ENCODE data around the gene OSBPL1A. TPM values are rescaled to one million over a fixed set of nuclear protein-coding genes. Genes with fewer than 3 reads are reported as not detected.

The OSBPL1A gene
- total and polyA plus RNA-seq, 11 donors: 32.8 to 85.4 (median 71.0) TPM

- Histone ChIP-seq H3K4me1 (peaks cover 0 to 4% (median 0%) of the 10 kb centered on the region in 12 donors), H3K9me3 (no peaks in the 10 kb centered on the region), H3K27me3 (no peaks in the 10 kb centered on the region), H3K4me3 (no peak overlapping the region), H3K27ac (no peak overlapping the region), H3K36me3 (peaks cover 0 to 45% (median 0%) of the 10 kb centered on the region in 9 donors)
- DNase-seq: no peak
- intact Hi-C loops (cut with DNase I): no loop called here
- no peak for ATAC-seq
- TF ChIP-seq POLR2A (IDR thresholded peaks at IDR 0.05) (no peak), CTCF (IDR thresholded peaks at IDR 0.05) (no peak)
- WGBS, 4 donors: 95 to 99% (median 96%) methylated on average over 4 of the region's 4 CpGs
These were observed 276.9 kb downstream of the OSBPL1A start for GRCh38 chr18:24120676-24121075.

GRCh38 chr18:24118750-24119577 lies 278.7 kb downstream of the OSBPL1A start:
- peak in 3 of 4 donors; percentile 59 to 75 (median 71) for ATAC-seq
- Histone ChIP-seq H3K36me3 (peaks cover 0 to 31% (median 0%) of the 10 kb centered on the region in 9 donors), H3K4me3 (no peak overlapping the region), H3K4me1 (peaks cover 0 to 8% (median 0%) of the 10 kb centered on the region in 12 donors), H3K27ac (no peak overlapping the region), H3K27me3 (no peaks in the 10 kb centered on the region), H3K9me3 (no peaks in the 10 kb centered on the region)
- TF ChIP-seq CTCF (IDR thresholded peaks at IDR 0.05): peak; percentile 85 to 97 (median 94)
- no peak for TF ChIP-seq POLR2A (IDR thresholded peaks at IDR 0.05)
- 49 to 62% (median 58%) methylated on average over 8 of the region's 8 CpGs for WGBS, 4 donors
- intact Hi-C loops (cut with DNase I): loop anchor here in 9 of 10 donors (5.0 to 10.0 kb wide), 15 partner anchors 94 to 497 kb away; partner anchors contain the start of gene TTC39C (in 4 of the 9)
- DNase-seq: peak in 4 of 5 donors; percentile 42 to 69 (median 53)

- no peak for TF ChIP-seq CTCF (IDR thresholded peaks at IDR 0.05)
- no peak for TF ChIP-seq POLR2A (IDR thresholded peaks at IDR 0.05)
- Histone ChIP-seq H3K36me3 (peaks cover 0 to 17% (median 0%) of the 10 kb centered on the region in 9 donors), H3K9me3 (no peaks in the 10 kb centered on the region), H3K4me3 (no peak overlapping the region), H3K4me1 (peaks cover 0 to 8% (median 0%) of the 10 kb centered on the region in 12 donors), H3K27me3 (no peaks in the 10 kb centered on the region), H3K27ac (no peak overlapping the region)
- no peak for ATAC-seq
- no peak for DNase-seq
- intact Hi-C loops (cut with DNase I): loop anchor here in 9 of 10 donors (5.0 to 10.0 kb wide), 15 partner anchors 91 to 493 kb away; partner anchors contain the start of gene TTC39C (in 4 of the 9)
- 74 to 80% (median 77%) methylated on average over 2 of the region's 2 CpGs for WGBS, 4 donors
These were observed 282.0 kb downstream of the OSBPL1A start for GRCh38 chr18:24115628-24116027.

GRCh38 chr18:24114924-24115549 lies 282.6 kb downstream of the OSBPL1A start:
- Histone ChIP-seq H3K4me1 (peaks cover 0 to 8% (median 0%) of the 10 kb centered on the region in 12 donors), H3K36me3 (peaks cover 0 to 11% (median 0%) of the 10 kb centered on the region in 9 donors), H3K27ac (no peak overlapping the region), H3K9me3 (no peaks in the 10 kb centered on the region), H3K4me3 (no peak overlapping the region), H3K27me3 (no peaks in the 10 kb centered on the region)
- no peak for DNase-seq
- intact Hi-C loops (cut with DNase I): loop anchor here in 9 of 10 donors (5.0 to 10.0 kb wide), 15 partner anchors 90 to 493 kb away; partner anchors contain the start of gene TTC39C (in 4 of the 9)
- 87 to 93% (median 91%) methylated on average over 4 of the region's 4 CpGs for WGBS, 4 donors
- TF ChIP-seq CTCF (IDR thresholded peaks at IDR 0.05): no peak
- TF ChIP-seq POLR2A (IDR thresholded peaks at IDR 0.05): no peak
- no peak for ATAC-seq

Data from heart left ventricle (tissue), 16 donors.